B cell (primary cell): ENCODE results near the gene TRIM50. TPM values are rescaled to one million over a fixed set of nuclear protein-coding genes. Genes with fewer than 3 reads are reported as not detected.

ENCODE experiments used
- ATAC-seq: fragments of 200-7000 bp; cut with Tn5 transposase; one replicate; pipeline ENCODE4 v1.10.0; 2021; ENCODE audit warnings: low read depth, mild to moderate bottlenecking, moderate number of reproducible peaks, moderate library complexity
- CTCF ChIA-PET: fragments of 350-600 bp; sonication (Branson Sonifier 250); formaldehyde crosslinking; loops from one replicate; lab custom pipeline; 2021; ENCODE audit warnings: antibody characterized with exemption, inconsistent platforms; lab: Charles Lee
- POLR2A ChIA-PET: fragments of 350-600 bp; sonication (Branson Sonifier 250); formaldehyde crosslinking; loops from one replicate; lab custom pipeline; 2021; ENCODE audit warnings: antibody characterized with exemption; lab: Charles Lee
- DNase-seq: peaks from one replicate; pipeline ENCODE4 v3.0.0; 2013
- H2AFZ ChIP-seq: 2 replicates; pipeline ENCODE4 v1.6.1; 2012; ENCODE audit warnings: mild to moderate bottlenecking, low read depth, low read length; ENCODE audit not compliant: insufficient read depth, poor library complexity, severe bottlenecking
- H3K27ac ChIP-seq, 2 donors: 1 replicate in 1 of 2; 2 replicates in 1 of 2; pipeline ENCODE4 v1.5.1; 2012 to 2013; ENCODE audit warnings: low read length in 2 of 2, mild to moderate bottlenecking in 2 of 2, moderate library complexity in 1 of 2
- H3K27me3 ChIP-seq, 4 experiments: fragments of 200-600 bp in 1 of 4; sonication (generic) in 1 of 4; replicated peaks in 1 of 4; 1 replicate in 2 of 4; 2 replicates in 2 of 4; pipeline versions ENCODE4 v1.6.1 to v1.7.0; 2013 to 2016; ENCODE audit warnings: low read length in 3 of 4, mild to moderate bottlenecking in 2 of 4, mixed read lengths in 1 of 4, moderate library complexity in 1 of 4; ENCODE audit not compliant: insufficient read depth in 4 of 4, control insufficient read depth in 3 of 4; ENCODE audit errors: control extremely low read depth in 1 of 4
- H3K36me3 ChIP-seq, 2 experiments: replicated peaks in 1 of 2; 1 replicate in 1 of 2; 2 replicates in 1 of 2; pipeline versions ENCODE4 v1.6.1 to v1.7.1; 2013; ENCODE audit warnings: low read length in 1 of 2; ENCODE audit not compliant: insufficient read depth in 2 of 2, control insufficient read depth in 1 of 2; ENCODE audit errors: control extremely low read depth in 1 of 2, extremely low read depth in 1 of 2
- H3K4me1 ChIP-seq, 2 donors: fragments of 200-600 bp in 1 of 2; sonication (generic) in 1 of 2; 1 replicate in 1 of 2; 2 replicates in 1 of 2; pipeline versions ENCODE4 v1.5.1 to v1.6.1; 2013 to 2017; ENCODE audit warnings: low read length in 2 of 2; ENCODE audit not compliant: control insufficient read depth in 2 of 2, insufficient read depth in 2 of 2
- H3K4me2 ChIP-seq: replicated peaks from 2 replicates; pipeline ENCODE3; 2012; ENCODE audit warnings: mild to moderate bottlenecking, low read depth, low read length; ENCODE audit not compliant: poor library complexity, severe bottlenecking
- H3K4me3 ChIP-seq, 5 experiments: fragments of 200-600 bp in 1 of 5; sonication (generic) in 1 of 5; 1 replicate in 3 of 5; 2 replicates in 2 of 5; pipeline versions ENCODE4 v1.5.1 to v1.7.0; 2011 to 2016; ENCODE audit warnings: low read length in 4 of 5, mild to moderate bottlenecking in 4 of 5, low read depth in 2 of 5, control low read depth in 1 of 5, moderate library complexity in 1 of 5; ENCODE audit not compliant: insufficient read depth in 1 of 5; ENCODE audit errors: control extremely low read depth in 1 of 5, extremely low read depth in 1 of 5
- H3K79me2 ChIP-seq: fragments of 200-600 bp; sonication (generic); one replicate; pipeline ENCODE4 v1.6.0; 2016; ENCODE audit warnings: low read length; ENCODE audit not compliant: control insufficient read depth, insufficient read depth
- H3K9ac ChIP-seq: fragments of 200-600 bp; sonication (generic); 2 replicates; pipeline ENCODE4 v1.6.1; 2017; ENCODE audit warnings: mild to moderate bottlenecking, low read length, moderate library complexity
- H3K9me3 ChIP-seq, 3 donors: one replicate each; pipeline versions ENCODE4 v1.6.1 to v1.7.1; 2013; ENCODE audit warnings: low read length in 2 of 3; ENCODE audit not compliant: control insufficient read depth in 2 of 3, insufficient read depth in 1 of 3; ENCODE audit errors: control extremely low read depth in 1 of 3
- H4K20me1 ChIP-seq: 2 replicates; pipeline ENCODE4 v1.6.0; 2012; ENCODE audit warnings: mild to moderate bottlenecking, low read length; ENCODE audit not compliant: insufficient read depth, control insufficient read depth, poor library complexity, severe bottlenecking
- H3K27ac Mint-ChIP-seq: one replicate; pipeline ENCODE4 v1.8.0; 2021; ENCODE audit warnings: mixed read lengths
- H3K27me3 Mint-ChIP-seq: one replicate; pipeline ENCODE4 v1.8.0; 2021; ENCODE audit warnings: mixed read lengths
- H3K4me1 Mint-ChIP-seq: one replicate; pipeline ENCODE4 v1.8.0; 2021; ENCODE audit warnings: mixed read lengths
- H3K4me3 Mint-ChIP-seq: one replicate; pipeline ENCODE4 v1.8.0; 2021; ENCODE audit warnings: mixed read lengths
- H3K9me3 Mint-ChIP-seq: one replicate; pipeline ENCODE4 v1.8.0; 2022; ENCODE audit warnings: mixed read lengths; ENCODE audit not compliant: insufficient read depth
- EZH2 ChIP-seq: IDR thresholded peaks from 2 replicates; pipeline ENCODE4 v1.6.1; 2012; ENCODE audit warnings: borderline replicate concordance, low read depth, mild to moderate bottlenecking, moderate library complexity, low read length; ENCODE audit not compliant: insufficient read depth, poor library complexity, severe bottlenecking
- WGBS: methylation state at CpG from one replicate; pipeline ENCODE4 v1.1.5; 2013; ENCODE audit warnings: missing lambda C conversion rate; ENCODE audit not compliant: insufficient coverage; 5-methylcytosine and 5-hydroxymethylcytosine counted together
- intact Hi-C: fragments of 100-400 bp; cut with micrococcal nuclease; formaldehyde crosslinking; loops from one replicate; pipeline ENCODE4 v1.10.0; 2022
- polyA plus RNA-seq: library from polyadenylated mRNA; depleted of rRNA; stranded (reverse); fragments of >200 nt; gene quantifications from 2 replicates; pipeline ENCODE4 v1.2.3, GENCODE V29; 2012
- total RNA-seq, 2 donors: library from RNA; stranded (reverse); fragments of 120-200 nt in 1 of 2; gene quantifications; 1 replicate in 1 of 2; 2 replicates in 1 of 2; pipeline versions ENCODE4 v1.2.3 to v1.2.4, GENCODE V29; 2013 to 2022
- TF ChIP-seq, protein P1 (sequence below): fragments of 200-600 bp; IDR thresholded peaks from one replicate; pipeline ENCODE4 v1.8.0; 2022; ENCODE audit warnings: antibody characterized with exemption, mild to moderate bottlenecking

Gene TRIM50
- total and polyA plus RNA-seq, 2 donors (not counting 1 experiment from before 2014, with no cell fraction given), result not detected

- POLR2A ChIA-PET, result no interaction called here
- Mint-ChIP-seq H3K27me3 (peaks cover 7% of the 10 kb centered on the region), H3K4me3 (no peak overlapping the region), H3K9me3 (no peaks in the 10 kb centered on the region), H3K4me1 (peaks cover 14% of the 10 kb centered on the region), H3K27ac (no peak overlapping the region)
- Histone ChIP-seq H3K27me3 (peaks cover 0 to 3% (median 0%) of the 10 kb centered on the region in 4 experiments), H3K36me3 (no peaks in the 10 kb centered on the region), H3K4me2 (peak overlapping the region; percentile 3), H3K4me1 (peaks cover 4 to 11% of the 10 kb centered on the region in 2 donors), H3K9ac (no peak overlapping the region), H3K79me2 (no peaks in the 10 kb centered on the region), H4K20me1 (no peaks in the 10 kb centered on the region), H2AFZ (peak overlapping the region; percentile 51), H3K27ac (no peak overlapping the region), H3K9me3 (peaks cover 0 to 8% (median 0%) of the 10 kb centered on the region in 3 donors), H3K4me3 (no peak overlapping the region)
- peak; percentile 15 for DNase-seq
- peak; percentile 41 for ATAC-seq
- CTCF ChIA-PET, result no interaction called here
- TF ChIP-seq EZH2, result no peak
- TF ChIP-seq, protein P1, sequence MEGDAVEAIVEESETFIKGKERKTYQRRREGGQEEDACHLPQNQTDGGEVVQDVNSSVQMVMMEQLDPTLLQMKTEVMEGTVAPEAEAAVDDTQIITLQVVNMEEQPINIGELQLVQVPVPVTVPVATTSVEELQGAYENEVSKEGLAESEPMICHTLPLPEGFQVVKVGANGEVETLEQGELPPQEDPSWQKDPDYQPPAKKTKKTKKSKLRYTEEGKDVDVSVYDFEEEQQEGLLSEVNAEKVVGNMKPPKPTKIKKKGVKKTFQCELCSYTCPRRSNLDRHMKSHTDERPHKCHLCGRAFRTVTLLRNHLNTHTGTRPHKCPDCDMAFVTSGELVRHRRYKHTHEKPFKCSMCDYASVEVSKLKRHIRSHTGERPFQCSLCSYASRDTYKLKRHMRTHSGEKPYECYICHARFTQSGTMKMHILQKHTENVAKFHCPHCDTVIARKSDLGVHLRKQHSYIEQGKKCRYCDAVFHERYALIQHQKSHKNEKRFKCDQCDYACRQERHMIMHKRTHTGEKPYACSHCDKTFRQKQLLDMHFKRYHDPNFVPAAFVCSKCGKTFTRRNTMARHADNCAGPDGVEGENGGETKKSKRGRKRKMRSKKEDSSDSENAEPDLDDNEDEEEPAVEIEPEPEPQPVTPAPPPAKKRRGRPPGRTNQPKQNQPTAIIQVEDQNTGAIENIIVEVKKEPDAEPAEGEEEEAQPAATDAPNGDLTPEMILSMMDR, result no peak
- intact Hi-C loops, result no loop called here
- 17% methylated on average over 6 of the region's 11 CpGs for WGBS
Measured at GRCh38 chr7:73366127-73366526, 38.2 kb upstream of the TRIM50 start.

- Mint-ChIP-seq H3K4me1 (peaks cover 14% of the 10 kb centered on the region), H3K27ac (no peak overlapping the region), H3K4me3 (no peak overlapping the region), H3K9me3 (no peaks in the 10 kb centered on the region), H3K27me3 (peaks cover 15% of the 10 kb centered on the region)
- WGBS, result 86% methylated on average over 25 of the region's 25 CpGs
- H3K79me2 ChIP-seq, result no peaks in the 10 kb centered on the region
- intact Hi-C loops, result no loop called here
- H4K20me1 ChIP-seq, result no peaks in the 10 kb centered on the region
- ChIA-PET POLR2A (no interaction called here), CTCF (no interaction called here)
- peaks cover 4 to 11% of the 10 kb centered on the region in 2 donors for H3K4me1 ChIP-seq
- TF ChIP-seq EZH2, result no peak
- TF ChIP-seq, protein P1, result no peak
- H3K4me3 ChIP-seq, result no peak overlapping the region
- no peak overlapping the region for H3K4me2 ChIP-seq
- no peak overlapping the region for H3K27ac ChIP-seq
- ATAC-seq, result no peak
- no peaks in the 10 kb centered on the region for H3K36me3 ChIP-seq
- H3K9me3 ChIP-seq, result peaks cover 0 to 10% (median 0%) of the 10 kb centered on the region in 3 donors
- DNase-seq, result no peak
- H2AFZ ChIP-seq, result no peak overlapping the region
- no peak overlapping the region for H3K9ac ChIP-seq
- H3K27me3 ChIP-seq, result peaks cover 0 to 6% (median 0%) of the 10 kb centered on the region in 4 experiments
Measured at GRCh38 chr7:73364006-73364728, 36.3 kb upstream of the TRIM50 start.
